Heart left ventricle (tissue), 13 donors: ENCODE measurements around the gene BNIP5.

Source experiments
- CTCF ChIP-seq, 12 donors: fragments of 200-600 bp; sonication (generic) in 4 of 12; IDR thresholded peaks; one replicate each; pipeline versions ENCODE4 v1.5.0 to v1.8.0; 2018 to 2022; ENCODE audit warnings: antibody characterized with exemption in 12 of 12, mild to moderate bottlenecking in 5 of 12
- POLR2A ChIP-seq, 2 donors: fragments of 450-650 bp; IDR thresholded peaks; one replicate each; pipeline ENCODE4 v1.6.1; 2017; ENCODE audit warnings: antibody characterized with exemption in 2 of 2, mild to moderate bottlenecking in 2 of 2, moderate library complexity in 2 of 2
- donor health status: ischemic (EF 13 %, LVEDD 7.1; RV severe dilation, severe dysfunction).
- donor health status: DM: no; HTN: yes; CAD: no.
- donor health status: DM: no; HTN: no; CAD: no.
- donor health status: ischemic (EF 25% LVEDD 6.9; RV normal size, moderate dysfunction).
- donor health status: ischemic (EF 25% LVEDD 5.7; RV mildly dilated, moderate dysfunction).
- donor health status: ischemic (EF 35%, LVEDD 5.7; RV mildly dilated, moderate dysfunction).
- donor health status: nonischemic (EF 11% LVEDD 7.7; RV severe dilation, severe dysfunction).
- donor health status: DM: yes; HTN: yes; CAD: no.
- donor health status: PGD.
- donor health status: ischemic (EF 29% LVEDD 5.4; RV normal size, mild dysfunction).
- donor health status: nonischemic (EF 23%, LVEDD 6.1; RV moderate dilation, normal function).

- TF ChIP-seq CTCF (IDR thresholded peaks at IDR 0.05) (no peak), POLR2A (IDR thresholded peaks at IDR 0.05) (no peak)
These were observed 2.5 kb upstream of the BNIP5 start for GRCh38 chr6:36339146-36339545.
